GM19324 (cell line): ENCODE data around the gene HSPG2.

Experiments used
- ATAC-seq: cut with Tn5 transposase; IDR thresholded peaks from one replicate; pipeline ENCODE4 v1.9.1; 2021; ENCODE audit warnings: mild to moderate bottlenecking, moderate library complexity; ENCODE audit not compliant: unreplicated experiment, low FRiP score

Gene HSPG2

GRCh38 chr1:21901473-21901847 lies 35.6 kb downstream of the HSPG2 start:
- ATAC-seq, result no peak

- ATAC-seq, result no peak
These were observed 36.2 kb downstream of the HSPG2 start for GRCh38 chr1:21900766-21901472.

GRCh38 chr1:21899987-21900386 lies 37.1 kb downstream of the HSPG2 start:
- no peak for ATAC-seq

- ATAC-seq, result no peak
These were observed 37.8 kb downstream of the HSPG2 start for GRCh38 chr1:21899267-21899810.

GRCh38 chr1:21898326-21899200 lies 38.5 kb downstream of the HSPG2 start:
- no peak for ATAC-seq

GRCh38 chr1:21897844-21898243 lies 39.3 kb downstream of the HSPG2 start:
- ATAC-seq, result no peak

GRCh38 chr1:21896652-21897532 lies 40.2 kb downstream of the HSPG2 start:
- no peak for ATAC-seq

- ATAC-seq, result no peak
These were observed 41.1 kb downstream of the HSPG2 start for GRCh38 chr1:21896026-21896425.

GRCh38 chr1:21894034-21894881 lies 42.9 kb downstream of the HSPG2 start:
- ATAC-seq, result no peak

GRCh38 chr1:21893046-21893805 lies 43.9 kb downstream of the HSPG2 start:
- no peak for ATAC-seq

GRCh38 chr1:21891621-21892479 lies 45.3 kb downstream of the HSPG2 start:
- no peak for ATAC-seq

GRCh38 chr1:21891081-21891480 lies 46.0 kb downstream of the HSPG2 start:
- ATAC-seq, result no peak

- ATAC-seq, result no peak
These were observed 48.6 kb downstream of the HSPG2 start for GRCh38 chr1:21888500-21888899.

- no peak for ATAC-seq
These were observed 49.3 kb downstream of the HSPG2 start for GRCh38 chr1:21887796-21888195.

- ATAC-seq, result no peak
These were observed 49.8 kb downstream of the HSPG2 start for GRCh38 chr1:21887216-21887736.

- no peak for ATAC-seq
These were observed 50.5 kb downstream of the HSPG2 start for GRCh38 chr1:21886486-21887215.
